Measurements from ENCODE around the gene XAGE3. TPM values are rescaled to one million over a fixed set of nuclear protein-coding genes. Genes with fewer than 3 reads are reported as not detected.

XAGE3 gene
- total and polyA plus RNA-seq, 3 experiments from 2014 or later = not detected

GRCh38 chrX:52819788-52820187, 48.1 kb downstream of the XAGE3 start:
- Mint-ChIP-seq H3K4me1 (no peaks in the 10 kb centered on the region), H3K36me3 (no peaks in the 10 kb centered on the region), H3K9me3 (no peaks in the 10 kb centered on the region), H3K4me3 (no peak overlapping the region), H3K27me3 (peaks cover 8 to 9% of the 10 kb centered on the region in 2 donors), H3K27ac (no peak overlapping the region)
- ChIA-PET CTCF (no interaction called here), POLR2A (no interaction called here)
- no peak for DNase-seq
- Histone ChIP-seq H3K27ac (ENCODE audit: low read depth, low read length) (no peak overlapping the region), H3K9me3 (ENCODE audit: low read length) (no peaks in the 10 kb centered on the region), H3K36me3 (ENCODE audit: insufficient read depth, low read length) (no peaks in the 10 kb centered on the region), H3K4me3 (ENCODE audit: low read length) (no peak overlapping the region), H3K4me1 (ENCODE audit: insufficient read depth, low read length) (no peaks in the 10 kb centered on the region), H3K27me3 (ENCODE audit: insufficient read depth, low read length, poor library complexity, severe bottlenecking) (no peaks in the 10 kb centered on the region)

Other genes with a start within 250 kb of the XAGE3 start
- not detected for gene SSX7, start 213.2 kb downstream of the XAGE3 start, total RNA-seq
- gene SSX7, start 213.2 kb downstream of the XAGE3 start, polyA plus RNA-seq = not detected
- not detected for gene SSX2, start 160.9 kb downstream of the XAGE3 start, total RNA-seq
- gene SSX2, start 160.9 kb downstream of the XAGE3 start, polyA plus RNA-seq = not detected
- gene SSX2B, start 116.8 kb downstream of the XAGE3 start, total RNA-seq = not detected
- not detected for gene SSX2B, start 116.8 kb downstream of the XAGE3 start, polyA plus RNA-seq
- not detected for gene SPANXN5, start 70.7 kb downstream of the XAGE3 start, total RNA-seq
- not detected for gene SPANXN5, start 70.7 kb downstream of the XAGE3 start, polyA plus RNA-seq
- gene XAGE5, start 56.8 kb downstream of the XAGE3 start, total RNA-seq = not detected
- not detected for gene XAGE5, start 56.8 kb downstream of the XAGE3 start, polyA plus RNA-seq
- 10 to 100 TPM; 11.6 to 13.2 TPM for gene FAM156B, start 29.2 kb upstream of the XAGE3 start, total RNA-seq
- gene FAM156B, start 29.2 kb upstream of the XAGE3 start, polyA plus RNA-seq = 4.4 TPM
- 10 to 100 TPM; 18.1 to 18.5 TPM for gene FAM156A, start 90.4 kb upstream of the XAGE3 start, total RNA-seq
- 4.2 TPM for gene FAM156A, start 90.4 kb upstream of the XAGE3 start, polyA plus RNA-seq
- gene GPR173, start 180.7 kb upstream of the XAGE3 start, total RNA-seq = not detected
- gene GPR173, start 180.7 kb upstream of the XAGE3 start, polyA plus RNA-seq = not detected
- 10 to 100 TPM; 38.4 to 47.9 TPM for gene TSPYL2, start 214.3 kb upstream of the XAGE3 start, total RNA-seq
- gene TSPYL2, start 214.3 kb upstream of the XAGE3 start, polyA plus RNA-seq = 23.1 TPM
- gene KANTR, start 226.1 kb upstream of the XAGE3 start, total RNA-seq = 1 to 10 TPM; 4.6 to 4.8 TPM
- 1.6 TPM for gene KANTR, start 226.1 kb upstream of the XAGE3 start, polyA plus RNA-seq